ENCODE results near the gene TMPRSS3. TPM values are rescaled to one million over a fixed set of nuclear protein-coding genes. Genes with fewer than 3 reads are reported as not detected.

TMPRSS3 gene
- total RNA-seq, 1 donor from 2014 or later: 4.1 TPM

DNA sequence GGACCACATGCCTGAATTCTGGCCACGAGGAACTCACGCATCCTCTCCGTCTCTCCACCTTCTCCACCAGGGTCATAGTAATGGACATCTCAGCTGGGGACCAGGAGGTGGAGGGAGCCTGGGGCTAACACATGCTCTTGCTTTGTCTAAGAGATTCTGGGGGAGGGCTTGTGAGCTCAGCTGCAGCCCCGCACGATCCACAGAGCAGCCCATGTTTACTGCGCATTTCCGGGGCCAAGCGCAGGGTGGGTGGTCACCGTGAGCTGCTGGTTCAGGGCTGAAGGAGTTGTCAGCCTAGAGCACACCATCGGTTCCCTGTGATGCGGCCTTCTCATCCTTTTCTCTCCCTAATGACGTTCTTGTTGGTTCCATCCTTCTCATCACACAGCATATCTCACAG lies 37.6 kb downstream of the TMPRSS3 start:
- ATAC-seq (no peak), DNase-seq (no peak)
- H3K4me3 ChIP-seq: no peak overlapping the region
- H3K4me1 ChIP-seq: no peaks in the 10 kb centered on the region
- TF ChIP-seq, protein P1, sequence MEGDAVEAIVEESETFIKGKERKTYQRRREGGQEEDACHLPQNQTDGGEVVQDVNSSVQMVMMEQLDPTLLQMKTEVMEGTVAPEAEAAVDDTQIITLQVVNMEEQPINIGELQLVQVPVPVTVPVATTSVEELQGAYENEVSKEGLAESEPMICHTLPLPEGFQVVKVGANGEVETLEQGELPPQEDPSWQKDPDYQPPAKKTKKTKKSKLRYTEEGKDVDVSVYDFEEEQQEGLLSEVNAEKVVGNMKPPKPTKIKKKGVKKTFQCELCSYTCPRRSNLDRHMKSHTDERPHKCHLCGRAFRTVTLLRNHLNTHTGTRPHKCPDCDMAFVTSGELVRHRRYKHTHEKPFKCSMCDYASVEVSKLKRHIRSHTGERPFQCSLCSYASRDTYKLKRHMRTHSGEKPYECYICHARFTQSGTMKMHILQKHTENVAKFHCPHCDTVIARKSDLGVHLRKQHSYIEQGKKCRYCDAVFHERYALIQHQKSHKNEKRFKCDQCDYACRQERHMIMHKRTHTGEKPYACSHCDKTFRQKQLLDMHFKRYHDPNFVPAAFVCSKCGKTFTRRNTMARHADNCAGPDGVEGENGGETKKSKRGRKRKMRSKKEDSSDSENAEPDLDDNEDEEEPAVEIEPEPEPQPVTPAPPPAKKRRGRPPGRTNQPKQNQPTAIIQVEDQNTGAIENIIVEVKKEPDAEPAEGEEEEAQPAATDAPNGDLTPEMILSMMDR (IDR thresholded peaks at IDR 0.05): no peak
- H3K27ac ChIP-seq: no peak overlapping the region
- no peaks in the 10 kb centered on the region for H3K9me3 ChIP-seq
- intact Hi-C loops (cut with DNase I): no loop called here
- peaks cover 4% of the 10 kb centered on the region for H3K27me3 ChIP-seq
- no peaks in the 10 kb centered on the region for H3K36me3 ChIP-seq

DNA sequence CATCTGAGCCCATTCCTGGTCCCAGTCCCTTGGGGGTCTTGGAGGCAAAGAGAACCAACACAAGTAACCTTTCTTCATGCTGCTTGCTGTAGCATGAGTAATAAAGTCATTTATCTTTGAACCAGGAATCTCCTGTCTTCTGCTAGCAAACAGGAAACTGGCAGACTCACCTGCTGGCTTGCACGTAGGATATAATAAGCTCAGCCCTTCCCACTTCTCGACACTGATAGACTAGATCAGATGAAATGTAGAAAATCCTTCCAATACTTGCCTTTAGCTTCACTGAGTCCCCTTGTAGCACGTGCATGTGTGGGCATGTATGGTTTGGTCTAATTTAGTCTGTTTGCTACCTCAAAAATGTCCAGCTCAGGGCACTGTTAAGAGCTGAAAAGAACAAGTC lies 38.5 kb downstream of the TMPRSS3 start:
- Histone ChIP-seq H3K4me3 (no peak overlapping the region), H3K27me3 (no peaks in the 10 kb centered on the region), H3K9me3 (no peaks in the 10 kb centered on the region), H3K27ac (no peak overlapping the region), H3K36me3 (no peaks in the 10 kb centered on the region), H3K4me1 (no peaks in the 10 kb centered on the region)
- intact Hi-C loops (cut with DNase I): no loop called here
- ATAC-seq (no peak), DNase-seq (no peak)
- TF ChIP-seq, protein P1 (IDR thresholded peaks at IDR 0.05): no peak

DNA sequence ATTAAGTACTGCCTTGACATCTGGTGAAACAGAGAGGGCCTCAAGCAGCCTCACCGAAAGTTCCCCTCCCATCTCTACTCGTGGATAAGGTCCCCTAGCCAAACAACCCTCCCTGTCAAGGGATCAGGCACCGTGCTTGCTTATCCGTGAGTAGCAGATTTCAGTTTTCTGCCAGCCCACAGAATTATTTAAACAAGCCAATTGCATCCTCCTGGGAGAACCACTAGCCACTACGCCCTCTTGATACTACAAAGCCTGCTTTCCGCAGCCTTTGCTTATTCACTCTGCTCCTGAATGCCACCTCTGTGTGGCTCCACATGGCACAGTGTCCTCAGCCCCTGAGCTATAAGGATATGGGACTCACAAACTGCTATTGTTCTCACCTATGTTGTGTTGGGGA lies 39.2 kb downstream of the TMPRSS3 start:
- intact Hi-C loops (cut with DNase I): no loop called here
- Histone ChIP-seq H3K36me3 (no peaks in the 10 kb centered on the region), H3K4me3 (no peak overlapping the region), H3K27me3 (no peaks in the 10 kb centered on the region), H3K9me3 (no peaks in the 10 kb centered on the region), H3K4me1 (no peaks in the 10 kb centered on the region), H3K27ac (no peak overlapping the region)
- no peak for ATAC-seq
- TF ChIP-seq, protein P1 (IDR thresholded peaks at IDR 0.05): no peak
- DNase-seq: no peak

DNA sequence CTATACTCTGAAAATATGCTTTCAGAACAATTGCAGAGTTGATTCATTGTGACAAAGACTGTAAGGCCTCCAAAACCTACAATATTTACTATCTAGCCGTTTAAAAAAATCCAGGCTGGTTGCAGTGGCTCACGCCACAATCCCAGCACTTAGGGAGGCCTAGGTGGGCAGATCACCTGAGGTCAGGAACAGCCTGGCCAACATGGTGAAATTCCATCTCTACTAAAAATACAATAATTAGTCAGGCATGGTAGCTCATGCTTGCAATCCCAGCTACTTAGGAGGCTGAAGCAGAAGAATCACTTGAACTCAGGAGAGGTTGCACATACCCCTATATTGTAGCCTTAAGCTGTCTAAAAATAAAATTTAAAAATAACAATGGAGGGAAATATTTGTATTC lies 39.8 kb downstream of the TMPRSS3 start:
- H3K9me3 ChIP-seq: no peaks in the 10 kb centered on the region
- no peaks in the 10 kb centered on the region for H3K27me3 ChIP-seq
- TF ChIP-seq, protein P1 (IDR thresholded peaks at IDR 0.05): no peak
- DNase-seq (no peak), ATAC-seq (no peak)
- no peak overlapping the region for H3K4me3 ChIP-seq
- no peaks in the 10 kb centered on the region for H3K36me3 ChIP-seq
- H3K4me1 ChIP-seq: no peaks in the 10 kb centered on the region
- H3K27ac ChIP-seq: no peak overlapping the region
- intact Hi-C loops (cut with DNase I): no loop called here

DNA sequence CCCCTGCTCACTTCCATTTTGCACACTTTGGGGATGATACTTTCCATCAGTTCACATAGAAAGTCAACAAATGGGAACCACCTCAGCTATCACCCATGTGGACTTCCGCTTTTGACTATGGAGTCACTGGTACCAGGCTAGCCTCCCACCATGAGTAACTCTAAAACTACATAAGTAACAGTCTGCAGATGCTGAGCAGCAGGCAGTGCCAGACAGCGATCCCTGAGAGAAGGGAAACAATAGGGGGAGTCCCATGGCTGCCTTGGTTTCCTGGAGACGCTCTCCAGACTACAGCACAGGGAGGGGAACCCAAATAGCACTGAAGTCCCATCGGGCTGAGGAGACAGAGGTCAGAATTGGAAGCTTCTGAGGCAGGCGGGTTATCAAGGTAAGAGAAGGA lies 42.2 kb downstream of the TMPRSS3 start:
- no peak for DNase-seq
- no peak for ATAC-seq
- H3K27me3 ChIP-seq: no peaks in the 10 kb centered on the region
- no peaks in the 10 kb centered on the region for H3K36me3 ChIP-seq
- no peak overlapping the region for H3K27ac ChIP-seq
- H3K9me3 ChIP-seq: no peaks in the 10 kb centered on the region
- H3K4me1 ChIP-seq: no peaks in the 10 kb centered on the region
- TF ChIP-seq, protein P1 (IDR thresholded peaks at IDR 0.05): no peak
- intact Hi-C loops (cut with DNase I): no loop called here
- H3K4me3 ChIP-seq: no peak overlapping the region

DNA sequence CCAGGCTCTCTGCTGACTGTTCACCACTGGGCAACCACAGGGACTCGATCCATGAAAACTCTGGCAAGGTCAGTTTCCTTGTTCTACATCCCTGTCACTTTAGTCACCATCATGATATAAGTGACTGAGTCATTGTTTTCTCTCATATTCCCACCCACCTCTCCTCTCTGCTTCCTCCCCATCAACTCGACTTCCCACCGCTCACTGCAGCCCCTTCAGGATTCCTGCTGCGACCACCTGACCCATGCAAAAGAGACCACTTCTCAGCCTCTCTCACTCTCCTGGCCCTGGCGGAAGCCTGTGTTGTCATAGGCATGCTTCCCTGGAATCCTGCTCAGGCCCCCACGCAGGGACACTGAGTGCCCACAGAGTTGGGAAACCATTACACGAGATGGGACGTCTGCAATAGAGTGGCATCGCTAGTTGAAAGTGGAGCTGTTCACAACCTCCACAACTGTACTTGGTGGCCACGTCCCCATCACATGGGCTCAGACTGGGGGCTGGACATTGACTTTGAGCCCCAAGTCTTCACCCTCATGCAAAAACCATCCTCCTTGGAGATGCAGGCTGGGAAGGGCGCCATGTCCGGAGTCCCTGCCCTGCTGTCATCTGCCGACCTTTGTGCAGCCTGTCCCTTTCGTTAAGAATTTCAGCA lies 43.3 kb downstream of the TMPRSS3 start:
- Histone ChIP-seq H3K4me1 (no peaks in the 10 kb centered on the region), H3K36me3 (no peaks in the 10 kb centered on the region), H3K27me3 (no peaks in the 10 kb centered on the region), H3K4me3 (no peak overlapping the region), H3K9me3 (no peaks in the 10 kb centered on the region), H3K27ac (no peak overlapping the region)
- ATAC-seq (no peak), DNase-seq (peak; percentile 32)
- intact Hi-C loops (cut with DNase I): no loop called here
- TF ChIP-seq, protein P1 (IDR thresholded peaks at IDR 0.05): no peak

All from upper lobe of right lung (tissue), 1 donor.